Activated naive CD8-positive, alpha-beta T cell (primary cell): ENCODE results near the gene ECEL1.
"Not testable (repeated sequence)": the region's sequence is repeated elsewhere in the genome, so short reads cannot be mapped to it uniquely, and the experiment has no call there.

ENCODE experiments used
- H3K27ac Mint-ChIP-seq: one replicate; pipeline ENCODE4 v1.8.0; 2021; ENCODE audit warnings: mixed read lengths
- H3K27me3 Mint-ChIP-seq: one replicate; pipeline ENCODE4 v1.8.0; 2021; ENCODE audit warnings: mixed read lengths
- H3K36me3 Mint-ChIP-seq: one replicate; pipeline ENCODE4 v1.8.0; 2021; ENCODE audit warnings: mixed read lengths
- H3K4me1 Mint-ChIP-seq: one replicate; pipeline ENCODE4 v1.8.0; 2021; ENCODE audit warnings: low read depth, mixed read lengths
- H3K4me3 Mint-ChIP-seq: one replicate; pipeline ENCODE4 v1.8.0; 2021; ENCODE audit warnings: mild to moderate bottlenecking, mixed read lengths
- H3K9me3 Mint-ChIP-seq: one replicate; pipeline ENCODE4 v1.8.0; 2021; ENCODE audit warnings: low read depth, mixed read lengths

ECEL1 gene, protein sequence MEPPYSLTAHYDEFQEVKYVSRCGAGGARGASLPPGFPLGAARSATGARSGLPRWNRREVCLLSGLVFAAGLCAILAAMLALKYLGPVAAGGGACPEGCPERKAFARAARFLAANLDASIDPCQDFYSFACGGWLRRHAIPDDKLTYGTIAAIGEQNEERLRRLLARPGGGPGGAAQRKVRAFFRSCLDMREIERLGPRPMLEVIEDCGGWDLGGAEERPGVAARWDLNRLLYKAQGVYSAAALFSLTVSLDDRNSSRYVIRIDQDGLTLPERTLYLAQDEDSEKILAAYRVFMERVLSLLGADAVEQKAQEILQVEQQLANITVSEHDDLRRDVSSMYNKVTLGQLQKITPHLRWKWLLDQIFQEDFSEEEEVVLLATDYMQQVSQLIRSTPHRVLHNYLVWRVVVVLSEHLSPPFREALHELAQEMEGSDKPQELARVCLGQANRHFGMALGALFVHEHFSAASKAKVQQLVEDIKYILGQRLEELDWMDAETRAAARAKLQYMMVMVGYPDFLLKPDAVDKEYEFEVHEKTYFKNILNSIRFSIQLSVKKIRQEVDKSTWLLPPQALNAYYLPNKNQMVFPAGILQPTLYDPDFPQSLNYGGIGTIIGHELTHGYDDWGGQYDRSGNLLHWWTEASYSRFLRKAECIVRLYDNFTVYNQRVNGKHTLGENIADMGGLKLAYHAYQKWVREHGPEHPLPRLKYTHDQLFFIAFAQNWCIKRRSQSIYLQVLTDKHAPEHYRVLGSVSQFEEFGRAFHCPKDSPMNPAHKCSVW

DNA sequence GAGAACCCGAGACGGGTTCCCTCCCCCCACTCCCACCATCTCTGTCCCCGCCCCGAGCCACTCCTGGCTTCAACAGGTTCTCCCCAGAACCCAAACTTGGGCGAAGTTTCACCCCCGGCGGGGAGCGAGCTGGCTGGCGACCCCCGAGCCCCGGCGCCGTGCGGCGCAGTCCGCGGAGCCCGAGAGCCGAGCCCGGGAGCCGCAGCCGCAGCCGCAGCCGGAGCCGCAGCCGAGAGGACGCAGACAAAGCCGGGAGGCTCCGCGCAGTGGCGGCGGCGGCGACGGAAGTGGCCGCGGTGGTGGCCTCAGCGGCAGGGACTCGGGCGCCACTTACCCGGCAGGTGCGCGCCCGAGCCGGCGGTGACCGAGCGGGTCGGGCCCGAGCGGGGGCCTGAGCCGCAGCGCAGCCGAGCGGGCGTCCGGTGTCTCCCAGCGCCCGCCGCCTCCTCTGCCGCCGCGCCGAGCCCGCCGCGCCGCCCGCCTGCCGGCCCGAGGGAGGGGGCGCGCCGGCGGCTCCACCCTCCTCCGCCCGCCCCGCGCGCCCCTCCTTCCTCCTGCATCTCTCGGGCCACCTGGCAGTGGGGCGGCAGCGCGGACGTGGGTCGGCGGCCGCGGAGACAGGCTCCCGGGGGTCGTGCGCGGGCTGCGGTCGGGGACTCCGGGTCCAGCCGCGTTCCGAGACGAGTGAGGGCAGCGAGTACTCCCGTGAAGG, at the start of gene ECEL1:
Gene ECEL1, minus strand, starts transcription at position 450 of the 712 bp plus-strand sequence. CDS start 1,181 bp downstream, outside the sequence.
- H3K36me3 Mint-ChIP-seq, result no peaks in the 10 kb centered on the region
- H3K27ac Mint-ChIP-seq, result no peak within 1 kb of the TSS
- H3K4me3 Mint-ChIP-seq, result peak within 1 kb of the TSS; percentile 57
- H3K9me3 Mint-ChIP-seq, result no peaks in the 10 kb centered on the region
- peaks cover 8% of the 10 kb centered on the region for H3K4me1 Mint-ChIP-seq
- peaks cover 13% of the 10 kb centered on the region for H3K27me3 Mint-ChIP-seq

DNA sequence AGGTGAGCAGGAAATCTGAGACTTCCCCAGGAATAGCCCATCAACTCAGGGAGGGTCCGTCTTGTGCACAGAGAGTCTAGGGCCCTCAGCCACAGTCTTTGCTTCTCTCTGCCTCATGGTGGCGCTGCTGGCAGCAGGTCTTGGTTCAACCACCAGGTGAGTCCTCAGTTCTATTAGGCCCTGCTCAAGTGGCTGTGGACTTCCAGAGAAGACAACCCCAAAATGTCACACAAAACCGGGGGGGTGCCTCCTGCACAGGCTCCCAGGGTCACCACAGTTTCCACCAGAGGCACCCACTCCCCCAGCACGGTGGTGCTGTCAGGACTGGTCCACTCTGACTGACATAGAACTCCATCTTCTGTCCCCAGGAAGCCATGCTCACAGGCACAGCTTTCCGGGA, 49.4 kb upstream of the ECEL1 start:
- Mint-ChIP-seq H3K4me3 (no peak overlapping the region), H3K36me3 (no peaks in the 10 kb centered on the region), H3K9me3 (no peaks in the 10 kb centered on the region), H3K4me1 (peaks cover 3% of the 10 kb centered on the region), H3K27ac (no peak overlapping the region), H3K27me3 (no peaks in the 10 kb centered on the region)

DNA sequence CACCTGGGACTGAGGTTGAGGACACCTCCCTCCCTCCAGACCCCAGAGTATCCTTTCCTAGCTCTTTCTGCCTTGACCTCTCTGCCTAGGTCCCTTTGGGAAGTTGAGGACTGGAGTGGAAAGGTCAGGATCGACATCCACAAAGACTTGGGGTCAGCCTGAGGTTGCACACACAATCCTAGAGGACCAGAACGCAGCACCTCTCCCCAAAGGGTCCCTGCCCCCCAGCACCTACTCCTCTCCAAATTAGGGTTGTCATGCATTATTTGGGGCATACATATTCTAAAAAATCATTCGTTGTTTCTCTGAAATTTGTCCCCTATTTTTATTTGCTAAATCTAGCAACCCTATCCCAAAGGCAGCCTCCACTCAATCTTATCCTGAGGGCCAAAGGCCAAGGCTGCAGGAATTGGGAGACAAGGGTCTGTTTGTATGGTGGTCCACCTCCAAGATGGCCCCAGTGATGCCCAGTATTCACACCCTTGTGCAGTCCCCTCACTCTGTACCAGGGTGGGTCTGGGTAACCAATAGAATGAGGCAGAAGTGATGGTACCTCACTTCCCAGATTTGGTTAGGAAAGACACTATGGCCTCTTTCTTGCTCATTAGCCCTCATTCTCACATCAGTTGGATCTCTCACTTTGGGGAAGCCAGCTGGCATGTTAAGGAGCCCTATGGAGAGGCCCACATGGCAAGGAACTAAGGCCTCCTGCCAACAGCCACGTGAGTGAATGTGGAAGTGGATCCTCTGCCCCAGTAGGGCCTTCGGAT, 48.3 kb upstream of the ECEL1 start:
- no peak overlapping the region for H3K4me3 Mint-ChIP-seq
- no peaks in the 10 kb centered on the region for H3K36me3 Mint-ChIP-seq
- peaks cover 3% of the 10 kb centered on the region for H3K4me1 Mint-ChIP-seq
- H3K27ac Mint-ChIP-seq, result no peak overlapping the region
- no peaks in the 10 kb centered on the region for H3K27me3 Mint-ChIP-seq
- no peaks in the 10 kb centered on the region for H3K9me3 Mint-ChIP-seq

DNA sequence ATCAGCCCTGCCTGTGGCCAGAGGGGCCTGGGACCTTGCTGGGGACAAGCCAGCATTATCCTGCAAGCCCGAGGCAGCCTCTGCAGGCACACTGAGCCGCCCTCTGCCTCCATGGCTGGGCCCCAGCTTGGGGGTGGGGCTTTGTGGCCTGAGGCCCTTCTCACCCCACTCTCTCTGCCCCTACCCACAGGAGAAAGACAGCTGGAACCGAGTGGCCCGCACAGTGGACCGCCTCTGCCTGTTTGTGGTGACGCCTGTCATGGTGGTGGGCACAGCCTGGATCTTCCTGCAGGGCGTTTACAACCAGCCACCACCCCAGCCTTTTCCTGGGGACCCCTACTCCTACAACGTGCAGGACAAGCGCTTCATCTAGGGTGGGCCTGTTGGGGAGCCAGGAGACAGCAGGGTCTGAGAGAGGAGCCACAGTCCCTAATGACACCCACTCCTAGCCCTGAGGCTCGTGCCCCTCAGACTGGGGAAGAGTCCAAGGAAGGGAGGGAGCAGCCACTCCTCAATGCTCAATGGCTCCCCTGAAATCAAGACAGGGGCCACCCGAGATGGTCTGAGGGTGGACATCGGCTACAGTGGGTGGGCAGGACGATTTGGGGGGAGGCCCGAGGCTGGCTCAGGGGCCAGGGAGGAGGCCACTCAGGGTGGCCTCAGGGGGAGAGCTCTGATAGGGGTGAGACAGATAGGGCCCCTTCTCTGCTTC, 47.5 kb upstream of the ECEL1 start:
- no peaks in the 10 kb centered on the region for H3K27me3 Mint-ChIP-seq
- no peaks in the 10 kb centered on the region for H3K9me3 Mint-ChIP-seq
- no peaks in the 10 kb centered on the region for H3K36me3 Mint-ChIP-seq
- H3K27ac Mint-ChIP-seq, result no peak overlapping the region
- peaks cover 3% of the 10 kb centered on the region for H3K4me1 Mint-ChIP-seq
- no peak overlapping the region for H3K4me3 Mint-ChIP-seq

DNA sequence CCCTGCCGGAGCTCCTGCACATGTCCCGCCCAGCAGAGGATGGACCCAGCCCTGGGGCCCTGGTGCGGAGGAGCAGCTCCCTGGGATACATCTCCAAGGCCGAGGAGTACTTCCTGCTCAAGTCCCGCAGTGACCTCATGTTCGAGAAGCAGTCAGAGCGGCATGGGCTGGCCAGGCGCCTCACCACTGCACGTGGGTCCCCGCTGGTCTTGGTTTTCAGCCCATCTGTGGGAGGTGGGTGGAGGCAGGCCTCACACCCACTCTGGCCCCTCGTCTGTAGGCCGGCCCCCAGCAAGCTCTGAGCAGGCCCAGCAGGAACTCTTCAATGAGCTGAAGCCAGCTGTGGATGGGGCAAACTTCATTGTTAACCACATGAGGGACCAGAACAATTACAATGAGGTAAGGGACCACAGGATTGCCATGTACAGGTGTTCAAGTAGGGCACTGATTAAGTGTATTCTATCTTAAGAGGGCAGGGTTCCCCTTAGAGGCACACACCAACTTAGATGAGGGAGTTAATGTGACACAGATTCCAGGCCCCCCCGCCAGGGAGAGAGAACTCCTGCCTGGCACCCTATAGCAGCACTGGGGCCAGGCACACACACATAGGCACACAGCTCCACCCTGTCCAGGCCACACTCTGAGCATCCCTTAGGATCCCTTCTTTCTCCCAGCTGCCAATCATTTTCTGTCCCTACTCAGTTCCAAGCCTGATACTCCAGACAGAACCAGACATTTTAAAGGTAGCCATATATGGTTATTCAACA, 46.5 kb upstream of the ECEL1 start:
- Mint-ChIP-seq H3K27me3 (no peaks in the 10 kb centered on the region), H3K4me3 (no peak overlapping the region), H3K4me1 (peaks cover 5% of the 10 kb centered on the region), H3K36me3 (no peaks in the 10 kb centered on the region), H3K9me3 (no peaks in the 10 kb centered on the region), H3K27ac (no peak overlapping the region)

DNA sequence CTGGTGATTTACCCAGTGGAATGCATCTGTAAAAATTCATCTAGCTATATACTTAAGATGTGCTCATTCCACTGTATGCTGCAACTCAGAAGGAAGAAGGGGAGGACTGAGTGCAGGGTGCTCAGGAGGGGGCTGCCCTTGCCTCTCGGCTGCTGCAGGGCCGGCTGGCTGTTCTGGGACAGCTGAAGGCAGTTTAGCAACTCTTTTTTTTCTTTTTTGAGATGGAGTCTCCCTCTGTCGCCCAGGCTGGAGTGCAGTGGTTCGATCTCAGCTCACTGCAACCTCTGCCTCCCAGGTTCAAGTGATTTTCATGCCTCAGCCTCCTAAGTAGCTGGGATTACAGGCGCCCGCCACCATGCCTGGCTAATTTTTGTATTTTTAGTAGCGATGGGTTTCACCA, 45.2 kb upstream of the ECEL1 start:
- not testable (repeated sequence) for H3K36me3 Mint-ChIP-seq, H3K27me3 Mint-ChIP-seq, H3K27ac Mint-ChIP-seq

DNA sequence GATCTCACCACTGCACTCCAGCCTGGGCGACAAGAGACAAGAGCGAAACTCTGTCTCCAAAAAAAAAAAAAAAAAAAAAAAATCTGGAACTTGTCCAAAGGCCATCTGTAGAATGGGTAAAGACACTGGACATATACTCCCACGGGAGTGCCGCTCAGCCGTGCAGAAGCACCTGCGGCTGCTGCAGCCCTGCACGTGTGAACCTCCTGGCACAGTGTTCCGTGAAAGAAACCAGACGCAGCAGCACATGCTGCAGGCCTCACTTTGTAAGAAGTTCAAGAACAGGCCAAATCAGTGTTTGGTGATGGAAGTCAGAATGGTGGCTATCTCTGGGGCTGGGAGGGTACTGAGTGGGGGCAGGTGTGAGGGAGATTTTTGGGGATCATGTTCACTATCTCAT, 44.8 kb upstream of the ECEL1 start:
- H3K4me3 Mint-ChIP-seq, result no peak overlapping the region
- H3K9me3 Mint-ChIP-seq, result no peaks in the 10 kb centered on the region
- no peaks in the 10 kb centered on the region for H3K36me3 Mint-ChIP-seq
- no peak overlapping the region for H3K27ac Mint-ChIP-seq
- peaks cover 2% of the 10 kb centered on the region for H3K27me3 Mint-ChIP-seq
- H3K4me1 Mint-ChIP-seq, result peaks cover 12% of the 10 kb centered on the region

More for the DNA sequence above, 45.2 kb upstream of the ECEL1 start:
- H3K4me1 Mint-ChIP-seq, result peaks cover 12% of the 10 kb centered on the region
- H3K4me3 Mint-ChIP-seq, H3K9me3 Mint-ChIP-seq: not testable (repeated sequence)

DNA sequence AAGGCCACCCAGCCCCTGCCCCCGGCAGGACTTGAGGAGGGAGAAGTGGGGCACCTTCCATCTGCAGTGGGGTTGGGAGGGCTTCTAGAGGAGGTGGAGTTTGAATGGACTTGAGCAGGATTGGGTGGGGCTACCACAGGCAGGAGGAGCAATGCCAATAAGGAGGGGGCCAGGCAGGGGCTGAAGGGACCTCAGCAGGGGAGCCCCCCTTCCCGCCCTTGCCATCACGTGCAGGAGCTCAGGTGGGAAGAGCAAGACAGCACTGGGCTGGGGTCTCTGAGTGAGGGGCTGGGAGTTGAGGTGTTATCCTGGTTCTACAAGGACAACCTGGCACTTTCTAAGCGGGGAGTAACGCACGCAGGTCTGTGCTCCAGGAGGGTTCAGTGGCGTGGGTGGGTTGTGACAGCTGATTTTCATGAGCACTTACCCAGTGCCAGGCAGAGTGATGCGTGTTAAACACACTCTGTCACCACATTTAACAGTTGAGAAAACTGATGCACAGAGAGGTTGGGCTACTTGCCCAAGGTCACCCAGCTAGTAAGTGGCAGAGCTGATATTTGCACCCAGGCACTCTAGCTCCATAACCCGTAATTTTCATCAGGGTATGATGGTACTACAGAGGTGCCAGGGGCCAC, 43.1 kb upstream of the ECEL1 start:
- H3K4me1 Mint-ChIP-seq, result peaks cover 12% of the 10 kb centered on the region
- H3K4me3 Mint-ChIP-seq, result no peak overlapping the region
- H3K36me3 Mint-ChIP-seq, result no peaks in the 10 kb centered on the region
- peaks cover 2% of the 10 kb centered on the region for H3K27me3 Mint-ChIP-seq
- no peaks in the 10 kb centered on the region for H3K9me3 Mint-ChIP-seq
- no peak overlapping the region for H3K27ac Mint-ChIP-seq

DNA sequence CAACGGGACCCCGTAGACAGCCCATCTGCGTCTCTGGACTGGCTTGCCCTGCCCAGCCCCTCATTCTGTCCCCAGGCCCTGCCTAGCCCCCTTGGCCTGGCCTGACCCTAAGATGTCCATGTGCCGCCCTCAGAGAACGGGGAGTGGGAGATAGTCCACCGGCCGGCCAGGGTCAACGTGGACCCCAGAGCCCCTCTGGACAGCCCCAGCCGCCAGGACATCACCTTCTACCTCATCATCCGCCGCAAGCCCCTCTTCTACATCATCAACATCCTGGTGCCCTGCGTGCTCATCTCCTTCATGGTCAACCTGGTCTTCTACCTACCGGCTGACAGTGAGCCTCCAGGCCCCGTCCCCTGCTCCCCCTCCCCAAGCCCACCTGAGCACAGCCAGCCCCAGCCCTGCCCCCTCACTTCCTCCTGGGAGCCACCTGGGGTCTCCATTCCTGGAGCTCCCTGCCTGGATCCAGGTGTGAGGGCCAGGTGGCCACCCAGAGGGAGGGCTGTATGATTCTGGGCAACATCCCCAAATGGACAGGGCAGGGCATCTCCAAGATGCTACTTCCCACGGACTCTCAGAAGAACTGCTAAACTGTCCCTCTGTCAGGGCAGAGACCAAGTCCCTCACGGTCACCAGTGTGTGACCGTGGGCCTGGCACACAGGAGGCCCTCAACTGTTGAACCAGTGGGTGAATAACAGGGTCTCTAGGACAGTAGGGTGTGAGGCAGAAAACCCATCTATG, 42.3 kb upstream of the ECEL1 start:
- H3K27ac Mint-ChIP-seq, result no peak overlapping the region

DNA sequence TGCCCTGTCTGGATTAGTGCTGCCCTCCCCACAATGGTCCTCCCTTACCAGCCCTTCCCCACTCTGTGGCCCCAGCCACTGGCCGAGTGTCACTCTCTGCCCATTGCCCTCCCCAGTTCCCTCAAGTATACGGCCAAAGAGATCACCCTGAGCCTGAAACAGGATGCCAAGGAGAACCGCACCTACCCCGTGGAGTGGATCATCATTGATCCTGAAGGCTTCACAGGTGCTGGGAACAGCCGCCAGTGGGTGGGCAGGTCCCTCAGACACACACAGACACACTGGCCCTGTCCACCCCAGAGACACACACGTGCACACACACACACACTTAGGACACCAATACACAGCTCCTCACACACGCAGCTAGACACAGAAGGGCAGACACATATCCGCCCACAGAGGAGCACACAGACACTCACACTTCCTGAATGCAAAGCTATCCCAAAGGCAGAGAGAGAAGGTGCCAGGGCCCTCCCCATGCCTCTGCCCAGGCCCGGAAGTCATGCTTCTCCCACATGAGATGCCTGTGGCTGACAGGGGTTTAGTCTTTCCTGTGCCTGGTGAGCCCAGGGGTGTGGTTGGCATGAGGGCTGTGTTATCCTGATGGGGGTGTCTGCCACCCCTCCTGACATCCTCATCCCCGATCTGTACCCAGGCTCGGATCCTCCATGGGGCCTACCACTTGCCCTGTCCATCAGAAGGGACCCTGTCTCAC, 41.3 kb upstream of the ECEL1 start:
- H3K36me3 Mint-ChIP-seq, result no peaks in the 10 kb centered on the region
- peak overlapping the region; percentile 27 for H3K4me3 Mint-ChIP-seq
- H3K4me1 Mint-ChIP-seq, result peaks cover 13% of the 10 kb centered on the region
- H3K27ac Mint-ChIP-seq, result peak overlapping the region; percentile 22
- H3K9me3 Mint-ChIP-seq, result no peaks in the 10 kb centered on the region
- H3K27me3 Mint-ChIP-seq, result peaks cover 4% of the 10 kb centered on the region

More for the DNA sequence above, 42.3 kb upstream of the ECEL1 start:
- Mint-ChIP-seq H3K36me3 (no peaks in the 10 kb centered on the region), H3K4me1 (peaks cover 12% of the 10 kb centered on the region), H3K9me3 (no peaks in the 10 kb centered on the region), H3K4me3 (no peak overlapping the region), H3K27me3 (peaks cover 2% of the 10 kb centered on the region)

DNA sequence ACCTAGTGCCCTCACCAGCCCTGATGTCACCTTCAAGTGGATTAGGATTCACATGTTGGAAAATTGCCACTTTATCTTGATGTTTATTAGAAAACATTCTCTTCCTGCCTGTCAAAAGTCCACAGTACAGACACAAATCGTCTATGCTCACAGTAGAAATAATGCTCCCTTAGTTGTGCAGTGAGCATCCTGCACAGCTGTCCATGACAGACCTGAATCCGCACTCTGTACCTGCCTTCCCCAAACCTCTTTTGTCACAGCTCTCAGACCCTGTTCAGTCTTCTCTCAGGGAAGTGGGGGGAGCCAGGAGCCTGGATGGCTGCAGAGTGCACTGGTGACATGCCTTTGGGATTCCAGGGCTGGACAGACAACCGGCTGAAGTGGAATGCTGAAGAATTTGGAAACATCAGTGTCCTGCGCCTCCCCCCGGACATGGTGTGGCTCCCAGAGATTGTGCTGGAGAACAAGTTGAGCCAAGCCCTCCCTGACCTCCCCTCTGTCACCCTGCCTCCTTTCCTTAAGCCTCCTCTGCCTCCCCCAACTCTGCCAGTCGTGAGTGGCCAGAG, 40.4 kb upstream of the ECEL1 start:
- Mint-ChIP-seq H3K27me3 (peaks cover 4% of the 10 kb centered on the region), H3K4me3 (no peak overlapping the region), H3K4me1 (peaks cover 17% of the 10 kb centered on the region), H3K27ac (no peak overlapping the region), H3K36me3 (no peaks in the 10 kb centered on the region), H3K9me3 (no peaks in the 10 kb centered on the region)

DNA sequence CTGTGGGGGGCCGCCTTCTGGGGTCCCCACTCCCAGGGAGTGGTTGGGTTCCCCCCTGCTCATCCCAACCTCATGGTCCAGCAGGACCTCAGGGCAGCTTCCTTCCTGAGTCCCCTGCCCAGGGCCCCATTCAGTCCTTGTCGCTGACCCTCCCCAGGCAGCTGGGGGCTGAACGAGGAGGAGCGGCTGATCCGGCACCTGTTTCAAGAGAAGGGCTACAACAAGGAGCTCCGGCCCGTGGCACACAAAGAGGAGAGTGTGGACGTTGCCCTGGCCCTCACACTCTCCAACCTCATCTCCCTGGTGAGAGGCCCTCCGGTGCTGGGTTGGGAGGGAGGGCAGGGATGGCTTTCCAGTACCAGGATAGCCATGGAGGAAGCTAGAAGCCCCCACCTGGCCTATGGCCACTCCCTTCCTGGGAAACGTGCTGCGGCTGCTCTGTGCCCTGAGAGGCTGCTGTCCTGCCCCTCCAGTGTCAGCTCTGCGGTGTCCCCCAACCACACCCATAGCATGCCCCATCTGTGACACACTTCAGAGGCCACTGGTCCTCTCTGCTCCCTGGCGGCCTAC, 38.8 kb upstream of the ECEL1 start:
- Mint-ChIP-seq H3K36me3 (no peaks in the 10 kb centered on the region), H3K4me1 (peaks cover 18% of the 10 kb centered on the region), H3K27ac (no peak overlapping the region), H3K4me3 (no peak overlapping the region), H3K9me3 (no peaks in the 10 kb centered on the region), H3K27me3 (peaks cover 5% of the 10 kb centered on the region)
